Stomach (tissue), 9 donors: Measurements from ENCODE around the gene DOCK2. TPM values are rescaled to one million over a fixed set of nuclear protein-coding genes. Genes with fewer than 3 reads are reported as not detected.

Experiments used
- DNase-seq, 2 donors: peaks; one replicate each; pipeline versions ENCODE4 v3.0.0 to v3.0.0-alpha.2; 2013 to 2019
- H3K27ac ChIP-seq, 5 donors: fragments of 200-600 bp in 4 of 5; sonication (generic) in 4 of 5; one replicate each; pipeline ENCODE4 v1.5.1; 2013 to 2019; ENCODE audit warnings: mild to moderate bottlenecking in 1 of 5, moderate library complexity in 1 of 5
- H3K27me3 ChIP-seq, 3 donors: fragments of 200-600 bp; sonication (generic); one replicate each; pipeline ENCODE4 v1.5.1; 2017 to 2019; ENCODE audit warnings: mixed run types in 1 of 3
- H3K36me3 ChIP-seq, 4 donors: fragments of 200-600 bp; sonication (generic); 1 replicate in 3 of 4; 2 replicates in 1 of 4; pipeline ENCODE4 v1.5.1; 2016 to 2019
- H3K4me1 ChIP-seq, 4 donors: fragments of 200-600 bp; sonication (generic); one replicate each; pipeline ENCODE4 v1.5.1; 2016 to 2019
- H3K4me3 ChIP-seq, 4 donors: fragments of 200-600 bp; sonication (generic) in 3 of 4; one replicate each; pipeline ENCODE4 v1.5.1; 2016 to 2019; ENCODE audit warnings: mild to moderate bottlenecking in 1 of 4
- H3K9me3 ChIP-seq, 4 donors: fragments of 200-600 bp; sonication (generic); one replicate each; pipeline ENCODE4 v1.5.1; 2016 to 2019
- EP300 ChIP-seq: sonication (generic); formaldehyde crosslinking; IDR thresholded peaks from one replicate; pipeline ENCODE4 v1.6.1; 2017; ENCODE audit warnings: antibody characterized with exemption
- POLR2A ChIP-seq, 4 donors: fragments of 450-650 bp; IDR thresholded peaks; one replicate each; pipeline ENCODE4 v1.6.1; 2016; ENCODE audit warnings: antibody characterized with exemption in 4 of 4, control low read depth in 2 of 4, mild to moderate bottlenecking in 1 of 4, moderate library complexity in 1 of 4
- POLR2AphosphoS5 ChIP-seq, 3 donors: sonication (generic); formaldehyde crosslinking; IDR thresholded peaks; one replicate each; pipeline ENCODE4 v1.6.1; 2016; ENCODE audit warnings: antibody characterized with exemption in 3 of 3
- WGBS, 5 donors: extraction: QIAGEN DNeasy Blood & Tissue Kit in 3 of 5; methylation state at CpG; one replicate each; pipeline versions ENCODE4 v1.1.5 to v1.1.7; 2013 to 2018; 5-methylcytosine and 5-hydroxymethylcytosine counted together
- intact Hi-C: fragments of 100-400 bp; cut with DNase I; formaldehyde crosslinking; loops from one replicate; pipeline ENCODE4 v1.15.1; 2023; ENCODE audit warnings: low total_unique reads
- polyA plus RNA-seq, 3 donors: library from polyadenylated mRNA; stranded (reverse); fragments of 200-250 nt; gene quantifications; one replicate each; pipeline ENCODE4 v1.2.3, GENCODE V29; 2013
- total RNA-seq, 5 donors: library from RNA; depleted of rRNA; stranded (reverse); fragments of >200 nt; gene quantifications; one replicate each; pipeline versions ENCODE4 v1.1.0 to v1.2.3, GENCODE V29; 2014 to 2016
- TF ChIP-seq, protein P1 (sequence below), 7 experiments: fragments of 450-650 bp in 4 of 7; fragments of 200-600 bp in 3 of 7; sonication (generic) in 3 of 7; IDR thresholded peaks; one replicate each; pipeline ENCODE4 v1.5.1; 2016 to 2019; ENCODE audit warnings: antibody characterized with exemption in 7 of 7, control low read depth in 2 of 7, mild to moderate bottlenecking in 1 of 7
- donor health status: healthy with polysubstance abuse.
- donor health status: Bipolar disorder and iron deficiency.
- donor health status: healthy.

DOCK2 gene
- total and polyA plus RNA-seq, 8 donors: 2.1 to 50.2 (median 8.5) TPM

DNA sequence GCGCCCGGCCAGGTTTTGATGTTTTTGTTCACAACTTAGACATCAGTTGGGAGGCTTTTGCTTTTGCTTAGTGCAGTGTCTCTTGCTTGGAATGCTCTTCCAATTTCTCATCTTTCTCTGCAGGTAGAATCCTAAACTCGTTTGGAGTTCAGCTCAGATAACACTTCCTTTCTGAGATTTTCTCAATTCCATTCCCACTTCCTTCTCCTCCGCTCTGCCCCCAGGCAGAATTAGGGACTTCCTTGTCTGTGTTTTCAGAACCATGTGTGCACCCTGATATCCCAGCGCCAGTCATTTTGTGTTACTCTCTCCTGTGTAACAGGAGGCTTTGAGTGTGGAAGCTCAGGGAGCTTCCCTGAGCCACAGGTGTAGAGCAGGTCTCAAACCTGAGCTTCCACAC is 172.2 kb downstream of the DOCK2 start:
- Histone ChIP-seq H3K27me3 (peaks cover 0 to 19% (median 0%) of the 10 kb centered on the region in 3 donors), H3K36me3 (no peaks in the 10 kb centered on the region), H3K9me3 (no peaks in the 10 kb centered on the region), H3K27ac (no peak overlapping the region), H3K4me1 (no peaks in the 10 kb centered on the region), H3K4me3 (no peak overlapping the region)
- WGBS, 5 donors: 62 to 68% (median 67%) methylated on average over 5 of the region's 5 CpGs
- intact Hi-C loops: no loop called here
- no peak for DNase-seq
- TF ChIP-seq EP300: no peak
- no peak for TF ChIP-seq POLR2AphosphoS5 (IDR thresholded peaks at IDR 0.05)
- TF ChIP-seq, protein P1, sequence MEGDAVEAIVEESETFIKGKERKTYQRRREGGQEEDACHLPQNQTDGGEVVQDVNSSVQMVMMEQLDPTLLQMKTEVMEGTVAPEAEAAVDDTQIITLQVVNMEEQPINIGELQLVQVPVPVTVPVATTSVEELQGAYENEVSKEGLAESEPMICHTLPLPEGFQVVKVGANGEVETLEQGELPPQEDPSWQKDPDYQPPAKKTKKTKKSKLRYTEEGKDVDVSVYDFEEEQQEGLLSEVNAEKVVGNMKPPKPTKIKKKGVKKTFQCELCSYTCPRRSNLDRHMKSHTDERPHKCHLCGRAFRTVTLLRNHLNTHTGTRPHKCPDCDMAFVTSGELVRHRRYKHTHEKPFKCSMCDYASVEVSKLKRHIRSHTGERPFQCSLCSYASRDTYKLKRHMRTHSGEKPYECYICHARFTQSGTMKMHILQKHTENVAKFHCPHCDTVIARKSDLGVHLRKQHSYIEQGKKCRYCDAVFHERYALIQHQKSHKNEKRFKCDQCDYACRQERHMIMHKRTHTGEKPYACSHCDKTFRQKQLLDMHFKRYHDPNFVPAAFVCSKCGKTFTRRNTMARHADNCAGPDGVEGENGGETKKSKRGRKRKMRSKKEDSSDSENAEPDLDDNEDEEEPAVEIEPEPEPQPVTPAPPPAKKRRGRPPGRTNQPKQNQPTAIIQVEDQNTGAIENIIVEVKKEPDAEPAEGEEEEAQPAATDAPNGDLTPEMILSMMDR (IDR thresholded peaks at IDR 0.05): no peak
- no peak for TF ChIP-seq POLR2A (IDR thresholded peaks at IDR 0.05)

DNA sequence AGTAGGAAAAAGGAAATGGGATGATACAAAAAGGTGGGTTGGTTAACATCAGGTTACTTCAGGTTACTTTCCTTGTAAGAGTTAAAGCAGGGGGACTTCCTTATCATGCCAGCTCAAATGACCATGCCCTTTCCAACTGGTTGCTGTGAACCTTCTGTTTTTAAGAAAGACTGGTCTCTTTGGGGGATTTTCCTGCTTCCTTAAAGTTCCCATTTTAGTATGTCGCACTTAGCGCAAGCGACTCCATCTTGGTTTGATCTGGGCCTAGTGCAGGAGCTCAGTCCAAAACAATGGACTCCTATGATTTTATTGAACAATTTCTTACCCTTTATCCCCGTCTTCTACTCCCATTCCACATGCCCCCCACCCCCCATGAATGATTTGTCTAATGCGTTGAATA is 173.4 kb downstream of the DOCK2 start:
- intact Hi-C loops: no loop called here
- no peak for DNase-seq
- no peaks in the 10 kb centered on the region for H3K9me3 ChIP-seq
- no peak overlapping the region for H3K4me3 ChIP-seq
- WGBS, 5 donors: 84 to 90% (median 90%) methylated on average over 5 of the region's 5 CpGs
- no peaks in the 10 kb centered on the region for H3K4me1 ChIP-seq
- TF ChIP-seq, protein P1 (IDR thresholded peaks at IDR 0.05): no peak
- TF ChIP-seq EP300 (no peak), POLR2AphosphoS5 (IDR thresholded peaks at IDR 0.05) (no peak), POLR2A (IDR thresholded peaks at IDR 0.05) (no peak)
- peaks cover 0 to 14% (median 0%) of the 10 kb centered on the region in 3 donors for H3K27me3 ChIP-seq
- no peak overlapping the region for H3K27ac ChIP-seq
- no peaks in the 10 kb centered on the region for H3K36me3 ChIP-seq

DNA sequence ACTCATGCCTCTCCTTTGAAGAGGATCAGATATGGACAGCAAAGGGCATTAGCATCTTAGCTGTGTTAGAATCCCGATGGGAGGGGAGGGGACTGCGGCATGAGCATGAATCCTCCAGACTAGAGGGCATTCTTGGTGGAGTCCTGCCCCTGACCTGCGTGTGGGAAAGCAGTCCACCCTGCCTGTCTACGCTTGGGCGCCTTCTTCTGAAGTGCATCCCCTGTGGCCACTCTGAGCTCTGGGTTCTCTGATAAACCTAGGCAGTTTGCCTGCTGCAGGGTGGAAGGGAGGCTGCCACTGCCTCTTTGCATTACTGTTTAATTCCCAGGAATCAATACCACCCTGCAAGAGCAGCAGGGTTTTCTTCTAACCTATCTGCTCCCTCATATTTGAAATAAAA is 173.9 kb downstream of the DOCK2 start:
- DNase-seq: no peak
- Histone ChIP-seq H3K9me3 (no peaks in the 10 kb centered on the region), H3K27me3 (peaks cover 0 to 13% (median 0%) of the 10 kb centered on the region in 3 donors), H3K4me1 (no peaks in the 10 kb centered on the region), H3K36me3 (no peaks in the 10 kb centered on the region), H3K4me3 (no peak overlapping the region), H3K27ac (no peak overlapping the region)
- TF ChIP-seq EP300: no peak
- TF ChIP-seq POLR2AphosphoS5 (IDR thresholded peaks at IDR 0.05): no peak
- TF ChIP-seq POLR2A (IDR thresholded peaks at IDR 0.05): no peak
- TF ChIP-seq, protein P1 (IDR thresholded peaks at IDR 0.05): no peak
- intact Hi-C loops: no loop called here
- 67 to 86% (median 81%) methylated on average over 1 to 5 of the region's 5 CpGs for WGBS, 5 donors

DNA sequence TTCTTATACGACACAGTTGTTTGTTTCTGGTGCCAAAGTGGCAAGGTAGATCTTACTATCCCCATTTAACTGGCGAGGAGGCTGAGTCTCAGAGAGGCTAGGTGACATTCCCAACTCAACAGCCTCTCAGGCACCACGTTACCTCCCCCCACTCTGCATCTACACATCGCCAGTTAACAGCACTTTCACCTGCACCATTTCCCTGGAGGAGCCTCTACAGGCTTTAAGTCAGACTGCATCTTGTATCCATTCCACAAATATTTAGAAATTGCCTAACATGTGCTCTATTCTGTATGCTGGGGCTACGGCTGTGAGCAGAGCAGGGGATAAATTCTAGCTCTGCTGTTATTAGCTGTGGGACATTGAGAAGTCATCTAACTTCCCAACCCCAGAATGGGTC is 174.6 kb downstream of the DOCK2 start:
- no peaks in the 10 kb centered on the region for H3K9me3 ChIP-seq
- no peaks in the 10 kb centered on the region for H3K36me3 ChIP-seq
- TF ChIP-seq EP300 (no peak), POLR2AphosphoS5 (IDR thresholded peaks at IDR 0.05) (no peak), POLR2A (IDR thresholded peaks at IDR 0.05) (no peak)
- TF ChIP-seq, protein P1 (IDR thresholded peaks at IDR 0.05): no peak
- H3K27ac ChIP-seq: no peak overlapping the region
- H3K27me3 ChIP-seq: peaks cover 0 to 7% (median 0%) of the 10 kb centered on the region in 3 donors
- no peak for DNase-seq
- intact Hi-C loops: no loop called here
- H3K4me3 ChIP-seq: no peak overlapping the region
- no peaks in the 10 kb centered on the region for H3K4me1 ChIP-seq
- WGBS, 5 donors: 59 to 78% (median 73%) methylated on average over 5 of the region's 5 CpGs
